Measurements from ENCODE around the gene BPIFA1.

DNA sequence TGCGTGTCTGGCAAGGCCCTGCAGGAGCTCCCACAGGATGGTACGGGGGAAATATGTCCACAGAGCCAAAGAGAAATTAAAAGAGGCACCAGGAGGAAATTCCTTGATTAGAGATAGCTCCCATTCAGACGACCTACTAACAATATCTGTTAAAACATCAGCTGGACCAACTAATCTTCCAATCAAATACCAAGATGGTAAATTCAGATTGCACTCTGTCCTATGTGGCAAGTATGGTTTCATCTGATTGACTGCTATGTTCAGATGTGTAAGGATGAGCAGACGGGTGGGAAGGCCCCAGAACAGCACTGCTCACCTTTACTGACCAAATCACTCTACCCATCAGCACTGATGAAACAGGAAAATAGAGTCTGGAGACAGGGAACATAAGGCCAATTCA lies 48.3 kb upstream of the BPIFA1 start:
- TF ChIP-seq CTCF (IDR thresholded peaks at IDR 0.05; ENCODE audit: poor library complexity, severe bottlenecking) (no peak), EZH2 (IDR thresholded peaks at IDR 0.05; ENCODE audit: borderline replicate concordance, insufficient read depth, low read length, poor library complexity, severe bottlenecking) (no peak), TAF1 (IDR thresholded peaks at IDR 0.05; ENCODE audit: low read depth) (no peak), POLR2AphosphoS5 (IDR thresholded peaks at IDR 0.05) (no peak), RAD21 (conservative IDR thresholded peaks at IDR 0.05) (no peak), SMC3 (conservative IDR thresholded peaks at IDR 0.05; ENCODE audit: poor library complexity) (no peak), MXI1 (conservative IDR thresholded peaks at IDR 0.05; ENCODE audit: poor library complexity, severe bottlenecking) (no peak)
- TF ChIP-seq, protein P1, sequence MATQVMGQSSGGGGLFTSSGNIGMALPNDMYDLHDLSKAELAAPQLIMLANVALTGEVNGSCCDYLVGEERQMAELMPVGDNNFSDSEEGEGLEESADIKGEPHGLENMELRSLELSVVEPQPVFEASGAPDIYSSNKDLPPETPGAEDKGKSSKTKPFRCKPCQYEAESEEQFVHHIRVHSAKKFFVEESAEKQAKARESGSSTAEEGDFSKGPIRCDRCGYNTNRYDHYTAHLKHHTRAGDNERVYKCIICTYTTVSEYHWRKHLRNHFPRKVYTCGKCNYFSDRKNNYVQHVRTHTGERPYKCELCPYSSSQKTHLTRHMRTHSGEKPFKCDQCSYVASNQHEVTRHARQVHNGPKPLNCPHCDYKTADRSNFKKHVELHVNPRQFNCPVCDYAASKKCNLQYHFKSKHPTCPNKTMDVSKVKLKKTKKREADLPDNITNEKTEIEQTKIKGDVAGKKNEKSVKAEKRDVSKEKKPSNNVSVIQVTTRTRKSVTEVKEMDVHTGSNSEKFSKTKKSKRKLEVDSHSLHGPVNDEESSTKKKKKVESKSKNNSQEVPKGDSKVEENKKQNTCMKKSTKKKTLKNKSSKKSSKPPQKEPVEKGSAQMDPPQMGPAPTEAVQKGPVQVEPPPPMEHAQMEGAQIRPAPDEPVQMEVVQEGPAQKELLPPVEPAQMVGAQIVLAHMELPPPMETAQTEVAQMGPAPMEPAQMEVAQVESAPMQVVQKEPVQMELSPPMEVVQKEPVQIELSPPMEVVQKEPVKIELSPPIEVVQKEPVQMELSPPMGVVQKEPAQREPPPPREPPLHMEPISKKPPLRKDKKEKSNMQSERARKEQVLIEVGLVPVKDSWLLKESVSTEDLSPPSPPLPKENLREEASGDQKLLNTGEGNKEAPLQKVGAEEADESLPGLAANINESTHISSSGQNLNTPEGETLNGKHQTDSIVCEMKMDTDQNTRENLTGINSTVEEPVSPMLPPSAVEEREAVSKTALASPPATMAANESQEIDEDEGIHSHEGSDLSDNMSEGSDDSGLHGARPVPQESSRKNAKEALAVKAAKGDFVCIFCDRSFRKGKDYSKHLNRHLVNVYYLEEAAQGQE (IDR thresholded peaks at IDR 0.05; ENCODE audit: borderline replicate concordance): no peak

Measured in neural cell (in vitro differentiated cells).